GM06990 (cell line): ENCODE measurements around the gene ETV3.

ENCODE experiments used
- DNase-seq: peaks from one replicate; pipeline ENCODE4 v3.0.0-alpha.2; 2011; ENCODE audit not compliant: insufficient read length; ENCODE audit errors: extremely low read depth
- H3K27me3 ChIP-seq: replicated peaks from 2 replicates; pipeline ENCODE4 v1.6.0; 2011; ENCODE audit warnings: low read length; ENCODE audit not compliant: control insufficient read depth, insufficient read depth
- H3K36me3 ChIP-seq: 2 replicates; pipeline ENCODE4 v1.5.1; 2011; ENCODE audit warnings: low read length; ENCODE audit not compliant: control insufficient read depth, insufficient read depth
- H3K4me3 ChIP-seq: replicated peaks from 2 replicates; pipeline ENCODE4 v1.5.1; 2011; ENCODE audit warnings: low read depth, mild to moderate bottlenecking, control low read depth, low read length
- TF ChIP-seq, protein P1 (sequence below): IDR thresholded peaks from 2 replicates; pipeline ENCODE4 v1.5.1; 2011; ENCODE audit warnings: low read length, control low read depth, mild to moderate bottlenecking, inconsistent platforms; ENCODE audit not compliant: insufficient read depth, poor library complexity, severe bottlenecking

The ETV3 gene

DNA sequence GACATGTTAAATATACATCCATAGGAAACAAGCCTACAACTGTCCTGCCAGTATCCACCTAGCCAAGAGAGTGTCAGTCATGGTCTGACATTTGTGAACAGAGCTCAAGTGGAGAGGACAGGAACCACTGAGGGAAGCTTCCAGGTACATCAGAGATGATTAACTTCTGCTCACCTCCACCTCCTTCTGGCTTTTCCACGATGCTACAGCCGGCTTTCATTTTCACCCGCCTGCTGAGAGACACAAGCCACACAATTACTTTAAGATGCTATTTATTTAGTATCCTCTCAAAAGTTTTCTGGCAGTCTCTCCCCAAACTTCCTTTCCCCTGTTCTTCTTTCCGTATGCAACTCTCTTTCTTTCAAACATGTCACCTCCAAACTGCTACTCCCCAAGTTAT, 2.1 kb downstream of the ETV3 start:
- H3K36me3 ChIP-seq: peaks cover 8% of the 10 kb centered on the region
- peak overlapping the region; percentile 99; the same call in 1 of the 2 replicates for H3K4me3 ChIP-seq

DNA sequence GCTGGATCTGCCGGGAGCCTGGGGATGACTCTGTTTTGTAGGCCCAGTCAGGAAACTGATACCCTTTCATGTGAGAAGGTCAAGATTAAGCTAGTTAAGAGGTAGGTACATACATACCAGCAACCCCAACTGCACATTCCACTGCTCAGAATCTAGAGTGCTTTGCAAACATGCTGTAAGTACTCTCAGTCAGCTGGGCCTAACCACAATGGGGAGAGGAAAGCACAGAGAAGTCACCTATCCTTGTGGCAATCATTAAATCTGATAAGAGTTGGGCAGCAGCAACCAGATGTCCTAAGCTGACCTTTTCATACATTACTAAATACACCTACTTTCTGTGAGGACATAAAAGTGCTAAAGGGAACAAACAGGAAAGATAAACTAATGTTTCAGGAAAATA, 2.5 kb downstream of the ETV3 start:
- H3K36me3 ChIP-seq: peaks cover 8% of the 10 kb centered on the region
- no peak for DNase-seq
- H3K4me3 ChIP-seq: no peak overlapping the region
- no peaks in the 10 kb centered on the region for H3K27me3 ChIP-seq
- TF ChIP-seq, protein P1, sequence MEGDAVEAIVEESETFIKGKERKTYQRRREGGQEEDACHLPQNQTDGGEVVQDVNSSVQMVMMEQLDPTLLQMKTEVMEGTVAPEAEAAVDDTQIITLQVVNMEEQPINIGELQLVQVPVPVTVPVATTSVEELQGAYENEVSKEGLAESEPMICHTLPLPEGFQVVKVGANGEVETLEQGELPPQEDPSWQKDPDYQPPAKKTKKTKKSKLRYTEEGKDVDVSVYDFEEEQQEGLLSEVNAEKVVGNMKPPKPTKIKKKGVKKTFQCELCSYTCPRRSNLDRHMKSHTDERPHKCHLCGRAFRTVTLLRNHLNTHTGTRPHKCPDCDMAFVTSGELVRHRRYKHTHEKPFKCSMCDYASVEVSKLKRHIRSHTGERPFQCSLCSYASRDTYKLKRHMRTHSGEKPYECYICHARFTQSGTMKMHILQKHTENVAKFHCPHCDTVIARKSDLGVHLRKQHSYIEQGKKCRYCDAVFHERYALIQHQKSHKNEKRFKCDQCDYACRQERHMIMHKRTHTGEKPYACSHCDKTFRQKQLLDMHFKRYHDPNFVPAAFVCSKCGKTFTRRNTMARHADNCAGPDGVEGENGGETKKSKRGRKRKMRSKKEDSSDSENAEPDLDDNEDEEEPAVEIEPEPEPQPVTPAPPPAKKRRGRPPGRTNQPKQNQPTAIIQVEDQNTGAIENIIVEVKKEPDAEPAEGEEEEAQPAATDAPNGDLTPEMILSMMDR: no peak

More for the DNA sequence above, 2.1 kb downstream of the ETV3 start:
- H3K27me3 ChIP-seq: no peaks in the 10 kb centered on the region
- TF ChIP-seq, protein P1: peak; percentile 14
- DNase-seq: no peak

DNA sequence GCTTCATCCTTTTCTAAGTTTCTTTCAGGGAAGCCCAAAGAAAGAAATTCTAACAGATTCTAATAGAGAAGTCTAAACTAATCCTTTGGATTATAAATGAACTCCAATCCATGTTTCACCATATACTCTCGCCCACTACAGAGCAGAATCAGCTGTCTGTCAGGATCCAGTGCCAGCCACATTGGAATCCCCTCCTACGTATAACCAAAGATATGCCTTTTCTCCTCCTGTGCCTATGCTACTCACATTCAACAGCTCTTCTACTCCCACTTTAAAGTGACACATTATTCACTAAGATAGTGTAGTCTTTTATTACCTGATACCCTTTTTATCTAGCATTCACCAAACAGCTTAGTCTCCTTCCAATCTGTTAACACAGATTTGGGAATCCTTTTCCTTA, 3.1 kb downstream of the ETV3 start:
- Histone ChIP-seq H3K27me3 (no peaks in the 10 kb centered on the region), H3K36me3 (peaks cover 10% of the 10 kb centered on the region), H3K4me3 (no peak overlapping the region)
- no peak for DNase-seq
- TF ChIP-seq, protein P1: no peak

DNA sequence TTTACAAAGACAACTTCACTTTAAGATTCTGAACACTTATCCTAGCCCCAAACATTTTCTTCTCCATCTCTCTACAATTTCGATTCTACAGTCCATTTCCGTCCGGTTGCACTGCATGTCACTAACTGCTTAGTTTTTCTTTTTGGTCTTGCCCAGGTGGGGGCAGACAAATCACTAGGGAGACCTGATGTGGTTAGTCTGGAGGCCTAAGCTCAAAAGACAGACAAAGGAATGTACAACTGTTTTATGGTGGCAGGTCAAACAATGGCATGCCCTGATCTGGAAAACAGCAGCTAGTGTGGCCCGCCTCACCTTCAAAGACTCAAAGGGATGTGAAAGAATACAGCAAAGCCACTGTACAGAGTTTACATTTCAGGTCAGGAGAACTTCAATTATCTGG, 3.8 kb downstream of the ETV3 start:
- Histone ChIP-seq H3K27me3 (no peaks in the 10 kb centered on the region), H3K4me3 (no peak overlapping the region), H3K36me3 (peaks cover 10% of the 10 kb centered on the region)
- TF ChIP-seq, protein P1: no peak
- no peak for DNase-seq

DNA sequence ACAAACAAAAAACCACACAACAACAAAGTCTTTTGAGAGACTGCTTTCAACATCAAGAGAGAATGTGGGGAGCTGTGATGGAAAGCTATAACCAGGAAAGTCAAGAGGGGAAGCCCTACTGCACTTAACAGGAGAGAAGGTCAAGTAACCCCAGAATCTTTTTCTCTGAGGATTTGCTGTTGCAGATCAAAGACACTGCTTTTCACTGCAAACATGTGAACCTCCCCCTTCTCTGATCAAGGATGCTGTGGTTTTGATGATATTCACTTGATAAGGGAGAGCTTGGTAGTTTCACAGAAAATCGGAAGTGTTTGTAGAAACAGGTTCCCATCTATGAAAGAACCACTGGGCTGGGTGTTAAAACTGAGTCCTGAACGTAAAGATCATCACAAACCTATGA, 4.8 kb downstream of the ETV3 start:
- H3K27me3 ChIP-seq: no peaks in the 10 kb centered on the region
- H3K36me3 ChIP-seq: peaks cover 10% of the 10 kb centered on the region
- TF ChIP-seq, protein P1: no peak
- H3K4me3 ChIP-seq: no peak overlapping the region
- DNase-seq: no peak

DNA sequence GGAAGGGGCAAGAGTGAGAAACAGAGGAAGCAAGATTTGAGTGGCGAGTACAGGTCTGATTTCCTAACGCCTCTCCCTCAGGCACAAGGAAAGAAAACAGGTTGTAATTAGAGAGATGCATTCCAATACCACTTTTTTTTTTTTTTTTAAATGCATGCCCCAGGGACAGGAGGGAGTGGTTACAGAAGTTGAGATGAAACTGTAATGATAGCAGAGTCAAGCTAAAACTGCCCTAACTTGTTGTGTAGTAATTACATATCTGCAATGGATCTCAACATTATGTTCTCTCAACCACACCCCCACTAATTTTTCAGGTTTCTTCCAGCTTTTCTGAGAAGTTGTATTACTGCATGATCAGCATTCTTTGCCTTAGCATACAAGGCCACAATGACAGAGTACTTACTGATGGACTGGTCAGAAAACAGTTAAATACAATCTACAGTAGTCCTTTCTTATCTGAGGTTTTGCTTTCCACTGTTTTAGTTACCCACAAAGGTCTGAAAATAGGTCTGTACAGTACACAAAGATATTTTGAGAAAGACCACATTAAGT, 5.5 kb downstream of the ETV3 start:
- H3K27me3 ChIP-seq: no peaks in the 10 kb centered on the region
- DNase-seq: no peak
- TF ChIP-seq, protein P1: no peak
- H3K36me3 ChIP-seq: peaks cover 12% of the 10 kb centered on the region
- H3K4me3 ChIP-seq: no peak overlapping the region
